ENCODE measurements around the gene MRPL52.
"Not testable (repeated sequence)": the region's sequence is repeated elsewhere in the genome, so short reads cannot be mapped to it uniquely, and the experiment has no call there.

Gene MRPL52

GRCh38 chr14:22856428-22856827 lies 26.7 kb downstream of the MRPL52 start (continued):
- TF ChIP-seq, protein P1, sequence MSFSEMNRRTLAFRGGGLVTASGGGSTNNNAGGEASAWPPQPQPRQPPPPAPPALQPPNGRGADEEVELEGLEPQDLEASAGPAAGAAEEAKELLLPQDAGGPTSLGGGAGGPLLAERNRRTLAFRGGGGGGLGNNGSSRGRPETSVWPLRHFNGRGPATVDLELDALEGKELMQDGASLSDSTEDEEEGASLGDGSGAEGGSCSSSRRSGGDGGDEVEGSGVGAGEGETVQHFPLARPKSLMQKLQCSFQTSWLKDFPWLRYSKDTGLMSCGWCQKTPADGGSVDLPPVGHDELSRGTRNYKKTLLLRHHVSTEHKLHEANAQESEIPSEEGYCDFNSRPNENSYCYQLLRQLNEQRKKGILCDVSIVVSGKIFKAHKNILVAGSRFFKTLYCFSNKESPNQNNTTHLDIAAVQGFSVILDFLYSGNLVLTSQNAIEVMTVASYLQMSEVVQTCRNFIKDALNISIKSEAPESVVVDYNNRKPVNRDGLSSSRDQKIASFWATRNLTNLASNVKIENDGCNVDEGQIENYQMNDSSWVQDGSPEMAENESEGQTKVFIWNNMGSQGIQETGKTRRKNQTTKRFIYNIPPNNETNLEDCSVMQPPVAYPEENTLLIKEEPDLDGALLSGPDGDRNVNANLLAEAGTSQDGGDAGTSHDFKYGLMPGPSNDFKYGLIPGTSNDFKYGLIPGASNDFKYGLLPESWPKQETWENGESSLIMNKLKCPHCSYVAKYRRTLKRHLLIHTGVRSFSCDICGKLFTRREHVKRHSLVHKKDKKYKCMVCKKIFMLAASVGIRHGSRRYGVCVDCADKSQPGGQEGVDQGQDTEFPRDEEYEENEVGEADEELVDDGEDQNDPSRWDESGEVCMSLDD (tag by site-specific recombination; IDR thresholded peaks at IDR 0.05), result no peak

DNA sequence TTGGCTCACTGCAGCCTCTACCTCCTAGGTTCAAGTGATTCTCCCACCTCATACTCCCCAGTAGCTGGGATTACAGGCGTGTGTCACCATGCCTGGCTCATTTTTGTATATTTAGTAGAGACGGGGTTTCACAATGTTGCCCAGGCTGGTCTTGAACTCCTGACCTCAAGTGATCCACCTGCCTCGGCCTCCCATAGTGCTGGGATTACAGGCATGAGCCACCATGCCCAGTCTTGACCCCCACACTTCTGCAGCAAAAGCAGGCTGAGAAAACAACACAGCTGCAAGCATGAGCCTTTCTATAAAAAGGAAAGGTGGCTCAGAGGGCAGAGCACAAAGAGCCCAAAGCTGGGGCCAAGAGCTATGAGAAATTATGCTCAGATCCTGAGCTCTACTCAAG lies 30.7 kb downstream of the MRPL52 start:
- CTCF ChIA-PET, result interaction anchor here (0.6 to 1.8 kb wide), 6 partner anchors 12 to 474 kb away, joined by 3 to 7 read pairs (median 4); no protein-coding TSS in a partner anchor
- H3K4me1 ChIP-seq (ENCODE audit: control insufficient read depth, insufficient read depth, low read length); H3K4me3 ChIP-seq (ENCODE audit: low read depth, low read length); H3K9me3 ChIP-seq (ENCODE audit: control insufficient read depth, insufficient read depth, low read depth, low read length); H3K27ac ChIP-seq (ENCODE audit: extremely low read depth, low read depth, low read length); H3K36me3 ChIP-seq (ENCODE audit: control insufficient read depth in 2 of 2, insufficient read depth in 1 of 2, low read length in 2 of 2); POLR2A ChIA-PET: not testable (repeated sequence)

- CTCF ChIA-PET, result interaction anchor here (0.7 to 3.7 kb wide), 7 partner anchors 8 to 320 kb away, joined by 3 to 29 read pairs (median 5); partner anchors contain the start of gene LRP10
Measured at GRCh38 chr14:22861651-22862050, 32.0 kb downstream of the MRPL52 start.

DNA sequence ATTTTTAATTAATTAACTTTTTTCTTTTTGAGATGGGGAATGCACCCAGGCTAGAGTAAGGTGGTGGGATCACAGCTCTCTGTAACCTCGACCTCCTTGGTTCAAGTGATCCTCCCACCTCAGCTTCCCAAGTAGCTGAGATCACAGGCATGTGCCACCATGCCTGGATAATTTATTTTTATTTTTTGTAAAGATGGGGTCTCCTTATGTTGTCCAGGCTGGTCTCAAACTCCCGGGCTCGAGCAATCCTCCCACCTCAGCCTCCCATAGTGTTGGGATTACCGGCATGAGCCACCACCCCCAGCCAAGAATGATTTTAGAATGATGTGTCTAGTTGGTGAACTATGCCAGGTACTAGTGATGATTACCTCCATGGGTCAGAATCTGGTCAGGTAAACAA lies 35.3 kb downstream of the MRPL52 start:
- Histone ChIP-seq H3K27ac (ENCODE audit: extremely low read depth, low read depth, low read length) (no peak overlapping the region), H3K4me1 (ENCODE audit: control insufficient read depth, insufficient read depth, low read length) (no peaks in the 10 kb centered on the region; the same call in 1 of the 2 replicates), H3K9me3 (ENCODE audit: control insufficient read depth, insufficient read depth, low read depth, low read length) (no peaks in the 10 kb centered on the region), H3K36me3 (ENCODE audit: control insufficient read depth in 2 of 2, insufficient read depth in 1 of 2, low read length in 2 of 2) (no peaks in the 10 kb centered on the region), H3K4me3 (ENCODE audit: low read depth, low read length) (no peak overlapping the region)
- CTCF ChIA-PET, result interaction anchor here (0.5 to 3.7 kb wide), 6 partner anchors 12 to 308 kb away, joined by 3 to 29 read pairs (median 4); no protein-coding TSS in a partner anchor
- POLR2A ChIA-PET, result no interaction called here
- TF ChIP-seq, protein P2, sequence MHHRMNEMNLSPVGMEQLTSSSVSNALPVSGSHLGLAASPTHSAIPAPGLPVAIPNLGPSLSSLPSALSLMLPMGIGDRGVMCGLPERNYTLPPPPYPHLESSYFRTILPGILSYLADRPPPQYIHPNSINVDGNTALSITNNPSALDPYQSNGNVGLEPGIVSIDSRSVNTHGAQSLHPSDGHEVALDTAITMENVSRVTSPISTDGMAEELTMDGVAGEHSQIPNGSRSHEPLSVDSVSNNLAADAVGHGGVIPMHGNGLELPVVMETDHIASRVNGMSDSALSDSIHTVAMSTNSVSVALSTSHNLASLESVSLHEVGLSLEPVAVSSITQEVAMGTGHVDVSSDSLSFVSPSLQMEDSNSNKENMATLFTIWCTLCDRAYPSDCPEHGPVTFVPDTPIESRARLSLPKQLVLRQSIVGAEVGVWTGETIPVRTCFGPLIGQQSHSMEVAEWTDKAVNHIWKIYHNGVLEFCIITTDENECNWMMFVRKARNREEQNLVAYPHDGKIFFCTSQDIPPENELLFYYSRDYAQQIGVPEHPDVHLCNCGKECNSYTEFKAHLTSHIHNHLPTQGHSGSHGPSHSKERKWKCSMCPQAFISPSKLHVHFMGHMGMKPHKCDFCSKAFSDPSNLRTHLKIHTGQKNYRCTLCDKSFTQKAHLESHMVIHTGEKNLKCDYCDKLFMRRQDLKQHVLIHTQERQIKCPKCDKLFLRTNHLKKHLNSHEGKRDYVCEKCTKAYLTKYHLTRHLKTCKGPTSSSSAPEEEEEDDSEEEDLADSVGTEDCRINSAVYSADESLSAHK (tag by site-specific recombination; IDR thresholded peaks at IDR 0.05), result no peak
- TF ChIP-seq KLF9 (tag by site-specific recombination; IDR thresholded peaks at IDR 0.05; ENCODE audit: low read depth) (no peak), TRIM28 (IDR thresholded peaks at IDR 0.05; ENCODE audit: borderline replicate concordance, low read length) (no peak), TCF7L2 (IDR thresholded peaks at IDR 0.05; ENCODE audit: borderline replicate concordance, low read depth, low read length) (no peak)

More at GRCh38 chr14:22861651-22862050, 32.0 kb downstream of the MRPL52 start:
- Histone ChIP-seq H3K36me3 (ENCODE audit: control insufficient read depth in 2 of 2, insufficient read depth in 1 of 2, low read length in 2 of 2) (no peaks in the 10 kb centered on the region), H3K27ac (ENCODE audit: extremely low read depth, low read depth, low read length) (no peak overlapping the region), H3K9me3 (ENCODE audit: control insufficient read depth, insufficient read depth, low read depth, low read length) (no peaks in the 10 kb centered on the region), H3K4me1 (ENCODE audit: control insufficient read depth, insufficient read depth, low read length) (no peaks in the 10 kb centered on the region; the same call in 1 of the 2 replicates), H3K4me3 (ENCODE audit: low read depth, low read length) (no peak overlapping the region)
- POLR2A ChIA-PET, result no interaction called here
- TF ChIP-seq ZNF610 (tag by site-specific recombination; IDR thresholded peaks at IDR 0.05; ENCODE audit: borderline replicate concordance) (no peak), ZNF37A (tag by site-specific recombination; IDR thresholded peaks at IDR 0.05) (no peak)

DNA sequence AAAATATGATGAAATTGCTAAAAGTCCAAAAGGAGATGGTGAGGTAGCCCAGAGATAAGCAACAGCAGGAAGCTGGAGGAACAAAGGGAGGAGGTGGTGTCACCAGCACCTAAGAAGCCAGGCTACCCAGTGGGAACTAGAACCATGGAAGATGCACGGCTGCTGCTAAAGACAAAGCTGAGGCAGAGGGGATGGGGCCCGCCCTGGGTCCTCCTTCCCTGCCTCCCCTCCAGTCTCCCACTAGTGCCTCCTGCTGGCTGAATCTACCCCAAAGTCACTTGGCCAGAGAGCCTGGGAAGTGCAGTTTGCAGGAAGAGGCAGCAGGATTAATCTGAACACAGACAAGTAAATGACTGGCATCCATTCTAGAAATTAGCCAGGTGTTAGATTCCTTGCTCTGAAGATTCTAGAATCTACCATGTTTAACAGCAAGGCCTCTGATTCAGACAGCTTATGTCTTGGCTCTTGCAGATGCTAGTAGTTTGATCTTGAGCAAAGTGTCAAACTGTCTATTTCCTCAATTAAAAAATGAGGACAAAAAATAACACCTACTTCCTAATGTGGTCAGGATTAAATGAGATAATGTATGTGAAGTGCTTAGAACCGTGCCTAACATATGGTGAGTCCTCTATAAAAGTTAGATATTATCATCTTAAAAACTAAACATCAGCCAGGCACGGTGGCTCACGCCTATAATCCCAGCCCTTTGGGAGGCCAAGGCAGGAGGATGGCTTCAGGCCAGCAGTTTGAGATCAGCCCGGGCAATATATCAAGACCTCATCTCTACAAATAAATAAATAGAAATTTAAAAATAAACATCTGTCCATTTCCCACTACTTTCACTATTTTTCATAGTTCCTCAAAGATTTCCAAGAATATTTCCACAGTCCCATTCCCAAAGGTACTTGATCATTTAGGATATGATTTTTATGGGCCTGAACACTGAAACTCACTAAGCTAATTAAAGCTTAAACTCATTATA lies 36.0 kb downstream of the MRPL52 start:
- H3K27ac ChIP-seq (ENCODE audit: extremely low read depth, low read depth, low read length), result no peak overlapping the region
- ChIA-PET POLR2A (interaction anchor here (0.6 kb wide), 1 partner anchor 89 kb away, joined by 3 read pairs; no protein-coding TSS in a partner anchor), CTCF (interaction anchor here (0.6 to 1.6 kb wide), 7 partner anchors 13 to 309 kb away, joined by 3 to 5 read pairs (median 4); partner anchors contain the start of gene REM2)
- H3K4me3 ChIP-seq (ENCODE audit: low read depth, low read length), result no peak overlapping the region
- H3K36me3 ChIP-seq (ENCODE audit: control insufficient read depth in 2 of 2, insufficient read depth in 1 of 2, low read length in 2 of 2), result no peaks in the 10 kb centered on the region
- H3K9me3 ChIP-seq (ENCODE audit: control insufficient read depth, insufficient read depth, low read depth, low read length), result no peaks in the 10 kb centered on the region
- H3K4me1 ChIP-seq (ENCODE audit: control insufficient read depth, insufficient read depth, low read length), result peaks cover 4% of the 10 kb centered on the region
- 0 out of 2 replicates have a peak, but pooled peaks have one; percentile 41 for TF ChIP-seq ZNF580 (tag by site-specific recombination; IDR thresholded peaks at IDR 0.05)
- TF ChIP-seq, protein P3, sequence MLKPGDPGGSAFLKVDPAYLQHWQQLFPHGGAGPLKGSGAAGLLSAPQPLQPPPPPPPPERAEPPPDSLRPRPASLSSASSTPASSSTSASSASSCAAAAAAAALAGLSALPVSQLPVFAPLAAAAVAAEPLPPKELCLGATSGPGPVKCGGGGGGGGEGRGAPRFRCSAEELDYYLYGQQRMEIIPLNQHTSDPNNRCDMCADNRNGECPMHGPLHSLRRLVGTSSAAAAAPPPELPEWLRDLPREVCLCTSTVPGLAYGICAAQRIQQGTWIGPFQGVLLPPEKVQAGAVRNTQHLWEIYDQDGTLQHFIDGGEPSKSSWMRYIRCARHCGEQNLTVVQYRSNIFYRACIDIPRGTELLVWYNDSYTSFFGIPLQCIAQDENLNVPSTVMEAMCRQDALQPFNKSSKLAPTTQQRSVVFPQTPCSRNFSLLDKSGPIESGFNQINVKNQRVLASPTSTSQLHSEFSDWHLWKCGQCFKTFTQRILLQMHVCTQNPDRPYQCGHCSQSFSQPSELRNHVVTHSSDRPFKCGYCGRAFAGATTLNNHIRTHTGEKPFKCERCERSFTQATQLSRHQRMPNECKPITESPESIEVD (tag by site-specific recombination; IDR thresholded peaks at IDR 0.05), result 0 out of 2 replicates have a peak, but pooled peaks have one; percentile 8
- TF ChIP-seq ZIC2 (tag by site-specific recombination; IDR thresholded peaks at IDR 0.05), result peak; percentile 52; the same call in 1 of the 2 replicates
- TF ChIP-seq ZBTB8A (tag by site-specific recombination; IDR thresholded peaks at IDR 0.05), result 0 out of 2 replicates have a peak, but pooled peaks have one; percentile 25
- TF ChIP-seq OSR2 (tag by site-specific recombination; IDR thresholded peaks at IDR 0.05), result peak; percentile 55; the same call in 1 of the 2 replicates
- TF ChIP-seq ZSCAN5A (tag by site-specific recombination; IDR thresholded peaks at IDR 0.05), result no peak
- TF ChIP-seq ZNF549 (tag by site-specific recombination; IDR thresholded peaks at IDR 0.05), result no peak
